Endothelial cell of umbilical vein (primary cell): ENCODE data around the gene SFSWAP. TPM values are rescaled to one million over a fixed set of nuclear protein-coding genes. Genes with fewer than 3 reads are reported as not detected.
"Not testable (repeated sequence)": the region's sequence is repeated elsewhere in the genome, so short reads cannot be mapped to it uniquely, and the experiment has no call there.

ENCODE experiments used
- BruUV-seq: library from RNA; stranded (reverse); fragments of 400-500 nt; replicated peaks from 2 replicates; lab custom pipeline; 2021; lab: Mats Ljungman, UMichigan
- CTCF ChIA-PET: fragments of 300-600, 350-600 bp; sonication (Branson Sonifier 250); formaldehyde crosslinking; loops from one replicate; lab custom pipeline; 2021; ENCODE audit warnings: antibody characterized with exemption, inconsistent platforms; lab: Charles Lee
- POLR2A ChIA-PET: fragments of 300-600, 350-600 bp; sonication (Branson Sonifier 250); formaldehyde crosslinking; loops from one replicate; lab custom pipeline; 2021; ENCODE audit warnings: antibody characterized with exemption, inconsistent platforms; lab: Charles Lee
- DNase-seq: peaks from one replicate; pipeline ENCODE4 v3.0.0-alpha.2; 2011; ENCODE audit warnings: low read depth, low spot score
- FAIRE-seq: peaks from 2 replicates; lab custom pipeline; 2011; peaks lifted over from hg19 to GRCh38; lab: Jason Lieb, UNC
- H2AFZ ChIP-seq: 2 replicates; pipeline ENCODE4 v1.6.0; 2012; ENCODE audit warnings: low read depth, low read length, control low read depth, inconsistent platforms
- H3K27ac ChIP-seq: 2 replicates; pipeline ENCODE4 v1.5.1; 2011; ENCODE audit warnings: low read depth, mild to moderate bottlenecking, control low read depth, low read length, moderate library complexity; ENCODE audit not compliant: insufficient read depth
- H3K27me3 ChIP-seq, 2 experiments: 2 replicates each; pipeline versions ENCODE4 v1.6.0 to v1.6.1; 2011; ENCODE audit warnings: low read length in 2 of 2, mixed read lengths in 1 of 2; ENCODE audit not compliant: control insufficient read depth in 2 of 2, insufficient read depth in 2 of 2
- H3K36me3 ChIP-seq, 2 experiments: 2 replicates in 1 of 2; 3 replicates in 1 of 2; pipeline ENCODE4 v1.5.1; 2011; ENCODE audit warnings: low read length in 2 of 2, mild to moderate bottlenecking in 1 of 2, moderate library complexity in 1 of 2; ENCODE audit not compliant: control insufficient read depth in 2 of 2, insufficient read depth in 2 of 2; ENCODE audit errors: extremely low read depth in 1 of 2
- H3K4me1 ChIP-seq: 3 replicates; pipeline ENCODE4 v1.5.1; 2011; ENCODE audit warnings: mild to moderate bottlenecking, low read length; ENCODE audit not compliant: control insufficient read depth, insufficient read depth; ENCODE audit errors: extremely low read depth
- H3K4me2 ChIP-seq: 2 replicates; pipeline ENCODE4 v1.6.1; 2011; ENCODE audit warnings: low read length, control low read depth, mixed read lengths; ENCODE audit not compliant: insufficient read depth
- H3K4me3 ChIP-seq, 3 experiments: fragments of 200-600 bp in 1 of 3; sonication (generic), shearing (Covaris generic) in 1 of 3; replicated peaks in 1 of 3; 2 replicates each; pipeline ENCODE4 v1.5.1; 2011 to 2016; ENCODE audit warnings: control low read depth in 3 of 3, low read length in 3 of 3, mild to moderate bottlenecking in 2 of 3, inconsistent platforms in 1 of 3, low read depth in 1 of 3, moderate library complexity in 1 of 3; ENCODE audit not compliant: insufficient read depth in 1 of 3
- H3K79me2 ChIP-seq: 2 replicates; pipeline ENCODE4 v1.6.0; 2012; ENCODE audit warnings: low read length, inconsistent platforms; ENCODE audit not compliant: control insufficient read depth, insufficient read depth
- H3K9ac ChIP-seq: replicated peaks from 2 replicates; pipeline ENCODE3; 2011; ENCODE audit warnings: low read length, control low read depth; ENCODE audit not compliant: insufficient read depth; ENCODE audit errors: extremely low read depth
- H3K9me1 ChIP-seq: replicated peaks from 3 replicates; pipeline ENCODE4 v1.6.0; 2011; ENCODE audit warnings: mild to moderate bottlenecking, low read length; ENCODE audit not compliant: control insufficient read depth, insufficient read depth; ENCODE audit errors: extremely low read depth
- H3K9me3 ChIP-seq: replicated peaks from 2 replicates; pipeline ENCODE4 v1.5.1; 2012; ENCODE audit warnings: low read length, inconsistent platforms; ENCODE audit not compliant: control insufficient read depth, insufficient read depth
- H4K20me1 ChIP-seq: replicated peaks from 2 replicates; pipeline ENCODE3; 2011; ENCODE audit warnings: mild to moderate bottlenecking, low read length; ENCODE audit not compliant: control insufficient read depth, insufficient read depth; ENCODE audit errors: extremely low read depth
- EZH2 ChIP-seq: IDR thresholded peaks from 2 replicates; pipeline ENCODE4 v1.6.1; 2012; ENCODE audit warnings: borderline replicate concordance, low read depth, mild to moderate bottlenecking, moderate library complexity, low read length, inconsistent platforms; ENCODE audit not compliant: severe bottlenecking
- GATA2 ChIP-seq: IDR thresholded peaks from 2 replicates; pipeline ENCODE4 v1.7.0; 2011; ENCODE audit warnings: low read depth, mild to moderate bottlenecking, moderate library complexity, mixed read lengths, low read length; ENCODE audit not compliant: insufficient read length, insufficient read depth
- JUN ChIP-seq: IDR thresholded peaks from 2 replicates; pipeline ENCODE4 v1.6.1; 2011; ENCODE audit warnings: borderline replicate concordance, low read depth; ENCODE audit not compliant: insufficient read length, insufficient read depth
- MYC ChIP-seq: IDR thresholded peaks from one replicate; pipeline ENCODE4 v1.6.1; 2011; ENCODE audit warnings: mild to moderate bottlenecking, low read depth, low read length
- POLR2A ChIP-seq: IDR thresholded peaks from 2 replicates; pipeline ENCODE4 v1.6.1; 2012; ENCODE audit warnings: low read depth, mild to moderate bottlenecking, control low read depth, low read length
- POLR2AphosphoS5 ChIP-seq: IDR thresholded peaks from 2 replicates; pipeline ENCODE4 v1.6.1; 2012; ENCODE audit warnings: low read depth, mild to moderate bottlenecking, control low read depth, low read length, moderate library complexity; ENCODE audit not compliant: insufficient read depth
- dilution Hi-C: fragments of 300-500 bp; cut with MboI; formaldehyde crosslinking; loops from one replicate; pipeline ENCODE4 v1.15.0; 2019; ENCODE audit warnings: low sequenced_read_pairs; ENCODE audit not compliant: extremely low pct_ligation_motif_present
- intact Hi-C: fragments of 100-400 bp; cut with micrococcal nuclease; formaldehyde crosslinking; loops from one replicate; pipeline ENCODE4 v1.10.0; 2022
- polyA plus RNA-seq, 4 experiments: library from polyadenylated mRNA; depleted of rRNA in 3 of 4; stranded (reverse) in 3 of 4; unstranded in 1 of 4; fragments of >200 nt; gene quantifications; 2 replicates each; pipeline versions ENCODE4 v1.2.1 to v1.2.3, GENCODE V29; 2011 to 2012; ENCODE audit warnings: missing spikeins in 1 of 4
- total RNA-seq: library from RNA; stranded (reverse); gene quantifications from 2 replicates; pipeline ENCODE4 v1.2.3, GENCODE V29; 2021

The SFSWAP gene
- total and polyA plus RNA-seq, 2 donors (not counting 3 experiments of a cell fraction or from before 2014, with no cell fraction given) = 38.1 to 53.3 TPM

- no peak overlapping the region for H3K27ac ChIP-seq
- no peak overlapping the region for H3K4me3 ChIP-seq
- TF ChIP-seq JUN (no peak), MYC (no peak), EZH2 (no peak), GATA2 (no peak)
- no peaks in the 10 kb centered on the region for H3K79me2 ChIP-seq
- intact Hi-C loops = no loop called here
- no peak overlapping the region for H3K4me2 ChIP-seq
- CTCF ChIA-PET = interaction anchor here (1.5 kb wide), 1 partner anchor 18 kb away, joined by 5 read pairs; no protein-coding TSS in a partner anchor
- no TSS peak for BruUV-seq
- DNase-seq = no peak
- H3K36me3 ChIP-seq = peaks cover 0 to 3% of the 10 kb centered on the region in 2 experiments
- H2AFZ ChIP-seq = no peak overlapping the region
- peaks cover 8% of the 10 kb centered on the region for H3K4me1 ChIP-seq
- H4K20me1 ChIP-seq = no peaks in the 10 kb centered on the region
- FAIRE-seq = no peak
- POLR2A ChIA-PET = no interaction called here
- dilution Hi-C loops = no loop called here
- no peaks in the 10 kb centered on the region for H3K9me3 ChIP-seq
- H3K9ac ChIP-seq = no peak overlapping the region
- no peaks in the 10 kb centered on the region for H3K9me1 ChIP-seq
- no peaks in the 10 kb centered on the region for H3K27me3 ChIP-seq
These were observed 95.8 kb downstream of the SFSWAP start for GRCh38 chr12:131806674-131807073.

DNA sequence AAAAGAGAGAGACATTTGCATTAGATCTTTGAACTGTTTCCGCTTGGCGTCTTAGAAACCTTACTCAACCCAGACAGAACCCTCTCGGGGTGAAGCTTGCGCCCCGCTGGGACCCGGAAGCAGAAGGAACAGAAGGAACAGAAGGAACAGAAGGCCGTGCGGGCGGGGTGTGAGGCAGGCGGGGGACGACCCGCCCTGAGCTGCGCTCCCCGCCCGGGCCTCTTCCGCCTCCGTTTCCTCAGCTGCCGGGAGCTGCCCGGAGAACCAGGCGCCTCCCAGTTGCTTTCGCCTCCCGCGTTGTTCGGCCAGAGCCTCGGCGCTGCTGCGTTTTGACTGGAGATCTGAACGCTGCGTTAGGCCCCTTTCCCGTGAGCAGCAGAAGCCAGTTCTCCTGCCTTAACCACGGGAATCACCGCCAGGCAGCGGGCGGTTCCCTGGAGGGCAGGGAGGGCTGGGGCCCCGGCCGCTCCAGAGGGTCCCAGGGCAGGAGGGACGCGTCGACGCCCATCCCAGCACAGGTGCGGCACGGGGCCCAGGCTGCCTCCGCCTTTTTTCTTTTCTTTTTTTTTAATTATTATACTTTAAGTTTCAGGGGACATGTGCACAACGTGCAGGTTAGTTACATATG lies 98.0 kb downstream of the SFSWAP start:
- Histone ChIP-seq H3K9me1 (no peaks in the 10 kb centered on the region), H3K9ac (no peak overlapping the region), H3K4me2 (no peak overlapping the region), H3K9me3 (no peaks in the 10 kb centered on the region), H3K4me3 (no peak overlapping the region), H3K79me2 (no peaks in the 10 kb centered on the region), H3K27ac (no peak overlapping the region), H4K20me1 (no peaks in the 10 kb centered on the region), H3K27me3 (no peaks in the 10 kb centered on the region), H2AFZ (peak overlapping the region; percentile 68), H3K4me1 (peaks cover 5% of the 10 kb centered on the region), H3K36me3 (no peaks in the 10 kb centered on the region)
- ChIA-PET POLR2A (no interaction called here), CTCF (no interaction called here)
- no peak for TF ChIP-seq POLR2A
- TF ChIP-seq POLR2AphosphoS5 = peak; percentile 36
- intact Hi-C loops (no loop called here), dilution Hi-C loops (no loop called here)
- DNase-seq (no peak), FAIRE-seq (peak; percentile 44)
- BruUV-seq = no TSS peak

- dilution Hi-C loops, H3K9me3 ChIP-seq, H3K4me2 ChIP-seq, H3K4me3 ChIP-seq, FAIRE-seq, CTCF ChIA-PET, H3K27ac ChIP-seq, intact Hi-C loops, H3K9ac ChIP-seq, POLR2A ChIA-PET, DNase-seq, H3K4me1 ChIP-seq, H3K79me2 ChIP-seq, H4K20me1 ChIP-seq, H3K36me3 ChIP-seq, H3K9me1 ChIP-seq, BruUV-seq, H3K27me3 ChIP-seq, H2AFZ ChIP-seq: not testable (repeated sequence)
These were observed 98.8 kb downstream of the SFSWAP start for GRCh38 chr12:131809476-131810254.
